IMR-90 (cell line): ENCODE results near the gene MOCOS.
"Not testable (repeated sequence)": the region's sequence is repeated elsewhere in the genome, so short reads cannot be mapped to it uniquely, and the experiment has no call there.

Experiments
- CEBPB ChIP-seq: IDR thresholded peaks from 2 replicates; pipeline ENCODE4 v1.6.1; 2012; ENCODE audit warnings: low read depth, low read length, improper control_type of control experiment
- MXI1 ChIP-seq: IDR thresholded peaks from 2 replicates; pipeline ENCODE4 v1.6.1; 2012; ENCODE audit warnings: low read depth, mild to moderate bottlenecking, low read length, moderate library complexity, borderline replicate concordance
- POLR2A ChIP-seq: IDR thresholded peaks from 2 replicates; pipeline ENCODE4 v1.6.1; 2012; ENCODE audit warnings: mild to moderate bottlenecking, low read depth, low read length
- RAD21 ChIP-seq: IDR thresholded peaks from 2 replicates; pipeline ENCODE4 v1.6.1; 2012; ENCODE audit warnings: low read length, improper control_type of control experiment
- RCOR1 ChIP-seq: IDR thresholded peaks from 2 replicates; pipeline ENCODE4 v1.6.1; 2012; ENCODE audit warnings: mild to moderate bottlenecking, low read length, improper control_type of control experiment; ENCODE audit not compliant: insufficient replicate concordance
- SMC3 ChIP-seq: fragments of 150-350 bp; IDR thresholded peaks from 2 replicates; pipeline ENCODE4 v1.6.1; 2016; ENCODE audit warnings: low read depth, mild to moderate bottlenecking, antibody characterized with exemption, low read length, moderate library complexity
- TF ChIP-seq, protein P1 (sequence below): conservative IDR thresholded peaks from 2 replicates; pipeline ENCODE4 v1.5.1; 2012; ENCODE audit warnings: mild to moderate bottlenecking, low read depth, low read length, improper control_type of control experiment

DNA sequence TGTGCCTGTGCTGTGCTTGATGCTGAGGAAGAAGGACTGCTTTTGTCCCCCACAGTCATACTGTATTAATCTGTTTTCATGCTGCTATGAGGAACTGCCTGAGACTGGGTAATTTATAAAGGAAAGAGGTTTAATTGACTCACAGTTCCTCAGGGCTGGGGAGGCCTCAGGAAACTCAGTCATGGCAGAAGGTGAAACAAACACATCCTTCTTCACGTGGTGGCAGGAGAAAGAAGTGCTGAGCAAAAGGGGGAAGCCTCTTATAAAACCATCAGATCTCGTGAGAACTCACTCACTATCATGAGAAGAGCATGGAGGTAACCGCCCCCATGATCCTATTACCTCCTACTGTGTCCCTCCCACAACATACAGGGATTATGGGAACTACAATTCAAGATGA lies 19.0 kb upstream of the MOCOS start:
- not testable (repeated sequence) for TF ChIP-seq POLR2A, CEBPB, RAD21, MXI1, SMC3, RCOR1
- TF ChIP-seq, protein P1, sequence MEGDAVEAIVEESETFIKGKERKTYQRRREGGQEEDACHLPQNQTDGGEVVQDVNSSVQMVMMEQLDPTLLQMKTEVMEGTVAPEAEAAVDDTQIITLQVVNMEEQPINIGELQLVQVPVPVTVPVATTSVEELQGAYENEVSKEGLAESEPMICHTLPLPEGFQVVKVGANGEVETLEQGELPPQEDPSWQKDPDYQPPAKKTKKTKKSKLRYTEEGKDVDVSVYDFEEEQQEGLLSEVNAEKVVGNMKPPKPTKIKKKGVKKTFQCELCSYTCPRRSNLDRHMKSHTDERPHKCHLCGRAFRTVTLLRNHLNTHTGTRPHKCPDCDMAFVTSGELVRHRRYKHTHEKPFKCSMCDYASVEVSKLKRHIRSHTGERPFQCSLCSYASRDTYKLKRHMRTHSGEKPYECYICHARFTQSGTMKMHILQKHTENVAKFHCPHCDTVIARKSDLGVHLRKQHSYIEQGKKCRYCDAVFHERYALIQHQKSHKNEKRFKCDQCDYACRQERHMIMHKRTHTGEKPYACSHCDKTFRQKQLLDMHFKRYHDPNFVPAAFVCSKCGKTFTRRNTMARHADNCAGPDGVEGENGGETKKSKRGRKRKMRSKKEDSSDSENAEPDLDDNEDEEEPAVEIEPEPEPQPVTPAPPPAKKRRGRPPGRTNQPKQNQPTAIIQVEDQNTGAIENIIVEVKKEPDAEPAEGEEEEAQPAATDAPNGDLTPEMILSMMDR: not testable (repeated sequence)
